NCI-H2107 treated with DMSO at 0.1 percent for 48 hours (cell line): Measurements from ENCODE around the gene LTBP2.

ENCODE experiments used
- DNase-seq: peaks from one replicate; lab custom pipeline; 2025; ENCODE audit not compliant: unreplicated experiment; lab: John Stamatoyannopoulos, UW

LTBP2 gene

GRCh38 chr14:74593241-74593953 is 18.6 kb downstream of the LTBP2 start:
- DNase-seq = no peak

GRCh38 chr14:74592476-74593201 is 19.4 kb downstream of the LTBP2 start:
- DNase-seq = no peak

GRCh38 chr14:74591899-74592298 is 20.1 kb downstream of the LTBP2 start:
- no peak for DNase-seq

- DNase-seq = no peak
Measured at GRCh38 chr14:74591394-74591793, 20.6 kb downstream of the LTBP2 start.

- no peak for DNase-seq
Measured at GRCh38 chr14:74589291-74589879, 22.7 kb downstream of the LTBP2 start.

- DNase-seq = no peak
Measured at GRCh38 chr14:74587363-74587707, 24.7 kb downstream of the LTBP2 start.

- DNase-seq = no peak
Measured at GRCh38 chr14:74586681-74587362, 25.2 kb downstream of the LTBP2 start.

- DNase-seq = no peak
Measured at GRCh38 chr14:74585406-74586335, 26.4 kb downstream of the LTBP2 start.

- no peak for DNase-seq
Measured at GRCh38 chr14:74584951-74585350, 27.1 kb downstream of the LTBP2 start.

- DNase-seq = no peak
Measured at GRCh38 chr14:74583689-74584434, 28.2 kb downstream of the LTBP2 start.

- no peak for DNase-seq
Measured at GRCh38 chr14:74582910-74583581, 29.0 kb downstream of the LTBP2 start.

- no peak for DNase-seq
Measured at GRCh38 chr14:74580275-74580672, 31.8 kb downstream of the LTBP2 start.

GRCh38 chr14:74579447-74580274 is 32.4 kb downstream of the LTBP2 start:
- no peak for DNase-seq

- no peak for DNase-seq
Measured at GRCh38 chr14:74578479-74578878, 33.6 kb downstream of the LTBP2 start.

- no peak for DNase-seq
Measured at GRCh38 chr14:74577948-74578275, 34.1 kb downstream of the LTBP2 start.

- no peak for DNase-seq
Measured at GRCh38 chr14:74577247-74577947, 34.6 kb downstream of the LTBP2 start.

GRCh38 chr14:74575936-74576335 is 36.1 kb downstream of the LTBP2 start:
- DNase-seq = no peak

GRCh38 chr14:74575507-74575906 is 36.5 kb downstream of the LTBP2 start:
- no peak for DNase-seq
